Panc1 (cell line): Measurements from ENCODE around the gene SNTB2.

Source experiments
- TF ChIP-seq, protein P1 (sequence below): fragments of 450-650 bp; IDR thresholded peaks from 2 replicates; pipeline ENCODE4 v1.5.1; 2017; ENCODE audit warnings: mild to moderate bottlenecking
- TF ChIP-seq, protein P2 (sequence below), 2 experiments: IDR thresholded peaks; 2 replicates each; pipeline ENCODE4 v1.6.1; 2011 to 2012; ENCODE audit warnings: low read depth in 2 of 2, control low read depth in 1 of 2, low read length in 1 of 2, mild to moderate bottlenecking in 1 of 2, moderate library complexity in 1 of 2; ENCODE audit not compliant: insufficient read depth in 1 of 2

DNA sequence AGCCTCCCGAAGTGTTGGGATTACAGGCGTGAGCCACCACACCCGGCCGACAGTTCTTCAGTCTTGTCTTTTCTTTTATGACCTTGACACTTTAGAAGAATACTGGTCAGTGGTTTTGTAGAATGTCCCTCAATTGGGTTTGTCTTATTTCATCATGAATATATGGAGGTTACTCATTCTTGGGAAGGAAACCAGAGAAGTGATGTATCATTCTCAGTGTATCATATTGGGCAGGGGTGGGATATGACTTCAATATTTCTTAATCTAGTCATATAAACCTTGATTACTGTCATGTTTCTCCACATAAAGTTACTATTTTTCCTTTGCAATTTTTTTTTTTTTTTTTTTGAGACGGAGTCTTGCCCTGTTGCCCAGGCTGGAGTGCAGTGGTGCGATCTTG, 36.9 kb downstream of the SNTB2 start:
- TF ChIP-seq, protein P1, sequence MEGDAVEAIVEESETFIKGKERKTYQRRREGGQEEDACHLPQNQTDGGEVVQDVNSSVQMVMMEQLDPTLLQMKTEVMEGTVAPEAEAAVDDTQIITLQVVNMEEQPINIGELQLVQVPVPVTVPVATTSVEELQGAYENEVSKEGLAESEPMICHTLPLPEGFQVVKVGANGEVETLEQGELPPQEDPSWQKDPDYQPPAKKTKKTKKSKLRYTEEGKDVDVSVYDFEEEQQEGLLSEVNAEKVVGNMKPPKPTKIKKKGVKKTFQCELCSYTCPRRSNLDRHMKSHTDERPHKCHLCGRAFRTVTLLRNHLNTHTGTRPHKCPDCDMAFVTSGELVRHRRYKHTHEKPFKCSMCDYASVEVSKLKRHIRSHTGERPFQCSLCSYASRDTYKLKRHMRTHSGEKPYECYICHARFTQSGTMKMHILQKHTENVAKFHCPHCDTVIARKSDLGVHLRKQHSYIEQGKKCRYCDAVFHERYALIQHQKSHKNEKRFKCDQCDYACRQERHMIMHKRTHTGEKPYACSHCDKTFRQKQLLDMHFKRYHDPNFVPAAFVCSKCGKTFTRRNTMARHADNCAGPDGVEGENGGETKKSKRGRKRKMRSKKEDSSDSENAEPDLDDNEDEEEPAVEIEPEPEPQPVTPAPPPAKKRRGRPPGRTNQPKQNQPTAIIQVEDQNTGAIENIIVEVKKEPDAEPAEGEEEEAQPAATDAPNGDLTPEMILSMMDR = no peak
- TF ChIP-seq, protein P2, sequence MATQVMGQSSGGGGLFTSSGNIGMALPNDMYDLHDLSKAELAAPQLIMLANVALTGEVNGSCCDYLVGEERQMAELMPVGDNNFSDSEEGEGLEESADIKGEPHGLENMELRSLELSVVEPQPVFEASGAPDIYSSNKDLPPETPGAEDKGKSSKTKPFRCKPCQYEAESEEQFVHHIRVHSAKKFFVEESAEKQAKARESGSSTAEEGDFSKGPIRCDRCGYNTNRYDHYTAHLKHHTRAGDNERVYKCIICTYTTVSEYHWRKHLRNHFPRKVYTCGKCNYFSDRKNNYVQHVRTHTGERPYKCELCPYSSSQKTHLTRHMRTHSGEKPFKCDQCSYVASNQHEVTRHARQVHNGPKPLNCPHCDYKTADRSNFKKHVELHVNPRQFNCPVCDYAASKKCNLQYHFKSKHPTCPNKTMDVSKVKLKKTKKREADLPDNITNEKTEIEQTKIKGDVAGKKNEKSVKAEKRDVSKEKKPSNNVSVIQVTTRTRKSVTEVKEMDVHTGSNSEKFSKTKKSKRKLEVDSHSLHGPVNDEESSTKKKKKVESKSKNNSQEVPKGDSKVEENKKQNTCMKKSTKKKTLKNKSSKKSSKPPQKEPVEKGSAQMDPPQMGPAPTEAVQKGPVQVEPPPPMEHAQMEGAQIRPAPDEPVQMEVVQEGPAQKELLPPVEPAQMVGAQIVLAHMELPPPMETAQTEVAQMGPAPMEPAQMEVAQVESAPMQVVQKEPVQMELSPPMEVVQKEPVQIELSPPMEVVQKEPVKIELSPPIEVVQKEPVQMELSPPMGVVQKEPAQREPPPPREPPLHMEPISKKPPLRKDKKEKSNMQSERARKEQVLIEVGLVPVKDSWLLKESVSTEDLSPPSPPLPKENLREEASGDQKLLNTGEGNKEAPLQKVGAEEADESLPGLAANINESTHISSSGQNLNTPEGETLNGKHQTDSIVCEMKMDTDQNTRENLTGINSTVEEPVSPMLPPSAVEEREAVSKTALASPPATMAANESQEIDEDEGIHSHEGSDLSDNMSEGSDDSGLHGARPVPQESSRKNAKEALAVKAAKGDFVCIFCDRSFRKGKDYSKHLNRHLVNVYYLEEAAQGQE (IDR thresholded peaks at IDR 0.05; ENCODE audit: insufficient read depth in 1 of 2, low read depth in 2 of 2, low read length in 1 of 2) = no peak
